K562 (cell line): Measurements from ENCODE around the gene CZIB. TPM values are rescaled to one million over a fixed set of nuclear protein-coding genes. Genes with fewer than 3 reads are reported as not detected.

Experiments
- CC2D1A ChIP-seq: fragments of 450-650 bp; IDR thresholded peaks from 2 replicates; pipeline ENCODE4 v1.6.1; 2017; ENCODE audit warnings: mild to moderate bottlenecking
- E2F3 ChIP-seq: fragments of 250-450 bp; sonication (Bioruptor Pico); IDR thresholded peaks from 2 replicates; pipeline ENCODE4 v1.4.0; 2020; ENCODE audit warnings: mild to moderate bottlenecking
- ETV1 ChIP-seq: fragments of 450-650 bp; conservative IDR thresholded peaks from 2 replicates; pipeline ENCODE4 v1.6.1; 2016; ENCODE audit warnings: missing genetic modification characterization, control low read depth, low read depth, missing compliant biosample characterization
- HDAC2 ChIP-seq: fragments of 450-650 bp; IDR thresholded peaks from 2 replicates; pipeline ENCODE4 v1.6.1; 2016; ENCODE audit warnings: mild to moderate bottlenecking
- JUNB ChIP-seq: fragments of 450-650 bp; formaldehyde crosslinking; conservative IDR thresholded peaks from 2 replicates; pipeline ENCODE4 v1.4.0; 2020; ENCODE audit warnings: mild to moderate bottlenecking
- MED1 ChIP-seq: sonication (generic); formaldehyde crosslinking; IDR thresholded peaks from 2 replicates; pipeline ENCODE4 v1.8.1; 2023; ENCODE audit warnings: missing genetic modification reagents, borderline replicate concordance
- NCOA1 ChIP-seq: fragments of 450-650 bp; IDR thresholded peaks from 2 replicates; pipeline ENCODE4 v1.6.1; 2016; ENCODE audit warnings: low read depth
- NELFE ChIP-seq: IDR thresholded peaks from 2 replicates; pipeline ENCODE4 v1.6.1; 2011; ENCODE audit warnings: mild to moderate bottlenecking; ENCODE audit not compliant: insufficient read depth, insufficient read length
- NKRF ChIP-seq: fragments of 450-650 bp; IDR thresholded peaks from 2 replicates; pipeline ENCODE4 v1.6.1; 2016; ENCODE audit warnings: borderline replicate concordance
- PHF20 ChIP-seq: fragments of 450-650 bp; IDR thresholded peaks from 2 replicates; pipeline ENCODE4 v1.6.1; 2018; ENCODE audit not compliant: partially characterized antibody
- SIN3A ChIP-seq, 2 experiments: fragments of 150-350 bp in 1 of 2; IDR thresholded peaks; 2 replicates each; pipeline ENCODE4 v1.6.1; 2011 to 2016; ENCODE audit warnings: borderline replicate concordance in 2 of 2, low read depth in 2 of 2, low read length in 2 of 2, mild to moderate bottlenecking in 2 of 2, moderate library complexity in 2 of 2; ENCODE audit not compliant: control insufficient read depth in 1 of 2
- ZBTB1 ChIP-seq: sonication (generic); formaldehyde crosslinking; IDR thresholded peaks from 2 replicates; pipeline ENCODE4 v1.8.1; 2023; ENCODE audit warnings: missing genetic modification reagents, low read depth, mild to moderate bottlenecking, borderline replicate concordance
- ZNF121 ChIP-seq: sonication (generic); formaldehyde crosslinking; conservative IDR thresholded peaks from 2 replicates; pipeline ENCODE4 v1.8.0; 2022; ENCODE audit warnings: missing genetic modification reagents
- polyA plus RNA-seq, 8 experiments: library from polyadenylated mRNA; depleted of rRNA in 4 of 8; stranded (reverse) in 5 of 8; unstranded in 3 of 8; fragments of >200 nt; fragmentation: Nextera tagmentation in 2 of 8; fragmentation: Illumina TruSeq in 1 of 8; extraction: Ambion mirVana in 2 of 8; extraction: Trizol in 1 of 8; gene quantifications; 2 replicates each; pipeline versions ENCODE4 v1.2.1 to v1.2.3, GENCODE V29; 2011 to 2014; ENCODE audit warnings: inconsistent platforms in 1 of 8, missing spikeins in 1 of 8
- total RNA-seq, 7 experiments: library from RNA; depleted of rRNA in 6 of 7; stranded (reverse); fragments of >200 nt in 6 of 7; fragmentation: Illumina TruSeq in 2 of 7; extraction: Trizol in 2 of 7; gene quantifications; 2 replicates each; pipeline versions ENCODE4 v1.2.1 to v1.2.3, GENCODE V29; 2011 to 2021; ENCODE audit warnings: low replicate concordance in 1 of 7
- TF ChIP-seq, protein P1 (sequence below), 2 experiments: fragments of 450-650 bp; formaldehyde crosslinking in 1 of 2; IDR thresholded peaks; 2 replicates each; pipeline versions ENCODE4 v1.4.0 to v1.6.1; 2014 to 2020; ENCODE audit warnings: mild to moderate bottlenecking in 2 of 2, borderline replicate concordance in 1 of 2, low read depth in 1 of 2
- TF ChIP-seq, protein P2 (sequence below): fragments of 450-650 bp; formaldehyde crosslinking; IDR thresholded peaks from 2 replicates; pipeline ENCODE4 v1.4.0; 2022; ENCODE audit warnings: missing genetic modification characterization

The CZIB gene
- total and polyA plus RNA-seq, 9 of the 15 experiments (the other 6 are each of a cell fraction or from before 2014, with no cell fraction given) = 52.6 to 111 (median 80.0) TPM

- TF ChIP-seq, protein P1, sequence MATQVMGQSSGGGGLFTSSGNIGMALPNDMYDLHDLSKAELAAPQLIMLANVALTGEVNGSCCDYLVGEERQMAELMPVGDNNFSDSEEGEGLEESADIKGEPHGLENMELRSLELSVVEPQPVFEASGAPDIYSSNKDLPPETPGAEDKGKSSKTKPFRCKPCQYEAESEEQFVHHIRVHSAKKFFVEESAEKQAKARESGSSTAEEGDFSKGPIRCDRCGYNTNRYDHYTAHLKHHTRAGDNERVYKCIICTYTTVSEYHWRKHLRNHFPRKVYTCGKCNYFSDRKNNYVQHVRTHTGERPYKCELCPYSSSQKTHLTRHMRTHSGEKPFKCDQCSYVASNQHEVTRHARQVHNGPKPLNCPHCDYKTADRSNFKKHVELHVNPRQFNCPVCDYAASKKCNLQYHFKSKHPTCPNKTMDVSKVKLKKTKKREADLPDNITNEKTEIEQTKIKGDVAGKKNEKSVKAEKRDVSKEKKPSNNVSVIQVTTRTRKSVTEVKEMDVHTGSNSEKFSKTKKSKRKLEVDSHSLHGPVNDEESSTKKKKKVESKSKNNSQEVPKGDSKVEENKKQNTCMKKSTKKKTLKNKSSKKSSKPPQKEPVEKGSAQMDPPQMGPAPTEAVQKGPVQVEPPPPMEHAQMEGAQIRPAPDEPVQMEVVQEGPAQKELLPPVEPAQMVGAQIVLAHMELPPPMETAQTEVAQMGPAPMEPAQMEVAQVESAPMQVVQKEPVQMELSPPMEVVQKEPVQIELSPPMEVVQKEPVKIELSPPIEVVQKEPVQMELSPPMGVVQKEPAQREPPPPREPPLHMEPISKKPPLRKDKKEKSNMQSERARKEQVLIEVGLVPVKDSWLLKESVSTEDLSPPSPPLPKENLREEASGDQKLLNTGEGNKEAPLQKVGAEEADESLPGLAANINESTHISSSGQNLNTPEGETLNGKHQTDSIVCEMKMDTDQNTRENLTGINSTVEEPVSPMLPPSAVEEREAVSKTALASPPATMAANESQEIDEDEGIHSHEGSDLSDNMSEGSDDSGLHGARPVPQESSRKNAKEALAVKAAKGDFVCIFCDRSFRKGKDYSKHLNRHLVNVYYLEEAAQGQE (IDR thresholded peaks at IDR 0.05; ENCODE audit: borderline replicate concordance) = no peak
- TF ChIP-seq, protein P1 (CRISPR knock-in tag; IDR thresholded peaks at IDR 0.05; ENCODE audit: low read depth) = no peak
- TF ChIP-seq NELFE (no peak), E2F3 (CRISPR knock-in tag) (no peak), PHF20 (no peak), ZBTB1 (CRISPR knock-in tag) (no peak), HDAC2 (no peak), NCOA1 (no peak), SIN3A (IDR thresholded peaks at IDR 0.05; ENCODE audit: borderline replicate concordance in 2 of 2, control insufficient read depth in 1 of 2, low read depth in 2 of 2, low read length in 2 of 2) (no peak), NKRF (0 out of 2 replicates have a peak, but pooled peaks have one; percentile 22), ETV1 (tag) (0 out of 2 replicates have a peak, but pooled peaks have one; percentile 8), CC2D1A (peak; percentile 11; the same call in 1 of the 2 replicates), ZNF121 (CRISPR knock-in tag) (no peak), JUNB (0 out of 2 replicates have a peak, but pooled peaks have one; percentile 3), MED1 (CRISPR knock-in tag) (no peak)
- TF ChIP-seq, protein P2, sequence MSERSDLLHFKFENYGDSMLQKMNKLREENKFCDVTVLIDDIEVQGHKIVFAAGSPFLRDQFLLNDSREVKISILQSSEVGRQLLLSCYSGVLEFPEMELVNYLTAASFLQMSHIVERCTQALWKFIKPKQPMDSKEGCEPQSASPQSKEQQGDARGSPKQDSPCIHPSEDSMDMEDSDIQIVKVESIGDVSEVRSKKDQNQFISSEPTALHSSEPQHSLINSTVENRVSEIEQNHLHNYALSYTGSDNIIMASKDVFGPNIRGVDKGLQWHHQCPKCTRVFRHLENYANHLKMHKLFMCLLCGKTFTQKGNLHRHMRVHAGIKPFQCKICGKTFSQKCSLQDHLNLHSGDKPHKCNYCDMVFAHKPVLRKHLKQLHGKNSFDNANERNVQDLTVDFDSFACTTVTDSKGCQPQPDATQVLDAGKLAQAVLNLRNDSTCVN (CRISPR knock-in tag) = peak; percentile 53; the same call in 1 of the 2 replicates
These were observed 22.9 kb downstream of the CZIB start (continued) for GRCh38 chr1:53197291-53198200.
